KMS-11 (cell line): ENCODE measurements around the gene APOA5.

Source experiments
- H2AFZ ChIP-seq: fragments of 200-600 bp; sonication (generic); 2 replicates; pipeline ENCODE4 v1.6.1; 2016; ENCODE audit warnings: antibody characterized with exemption, mixed run types, low read depth
- H3K27ac ChIP-seq: fragments of 200-600 bp; sonication (generic); 2 replicates; pipeline ENCODE4 v1.6.1; 2016; ENCODE audit warnings: mild to moderate bottlenecking, mixed run types
- H3K27me3 ChIP-seq: fragments of 200-600 bp; sonication (generic); 2 replicates; pipeline ENCODE4 v1.6.1; 2017; ENCODE audit warnings: mild to moderate bottlenecking, low read depth, mixed run types, moderate library complexity; ENCODE audit not compliant: insufficient read depth
- H3K36me3 ChIP-seq: fragments of 200-600 bp; sonication (generic); 2 replicates; pipeline ENCODE4 v1.6.1; 2017; ENCODE audit warnings: mild to moderate bottlenecking, mixed run types; ENCODE audit not compliant: insufficient read depth
- H3K4me1 ChIP-seq: fragments of 200-600 bp; sonication (generic); 2 replicates; pipeline ENCODE4 v1.6.1; 2016; ENCODE audit warnings: mild to moderate bottlenecking, low read depth, mixed run types; ENCODE audit not compliant: poor library complexity, severe bottlenecking
- H3K4me2 ChIP-seq: fragments of 200-600 bp; sonication (generic); 2 replicates; pipeline ENCODE4 v1.7.0; 2016; ENCODE audit warnings: mild to moderate bottlenecking, mixed run types
- H3K4me3 ChIP-seq: fragments of 200-600 bp; sonication (generic); IDR thresholded peaks from 2 replicates; pipeline ENCODE4 v1.6.1; 2017; ENCODE audit warnings: low read depth, low read length, mixed read lengths; ENCODE audit not compliant: insufficient read depth
- H3K79me2 ChIP-seq: fragments of 200-600 bp; sonication (generic); 2 replicates; pipeline ENCODE4 v1.6.1; 2016; ENCODE audit warnings: low read depth, mixed run types; ENCODE audit not compliant: insufficient read depth
- H3K9ac ChIP-seq: fragments of 200-600 bp; sonication (generic); 2 replicates; pipeline ENCODE4 v1.6.1; 2016; ENCODE audit warnings: mild to moderate bottlenecking, mixed run types
- H4K20me1 ChIP-seq: fragments of 200-600 bp; sonication (generic); 2 replicates; pipeline ENCODE4 v1.6.1; 2016; ENCODE audit warnings: mild to moderate bottlenecking, mixed run types; ENCODE audit not compliant: insufficient read depth
- CTCF ChIP-seq: fragments of 200-600 bp; sonication (generic); conservative IDR thresholded peaks from 2 replicates; pipeline ENCODE4 v1.6.1; 2017; ENCODE audit warnings: low read depth, mild to moderate bottlenecking, antibody characterized with exemption, low read length, moderate library complexity, mixed read lengths

The APOA5 gene

GRCh38 chr11:116833816-116834534 lies 42.3 kb upstream of the APOA5 start:
- Histone ChIP-seq H4K20me1 (no peaks in the 10 kb centered on the region), H3K27me3 (no peaks in the 10 kb centered on the region), H3K36me3 (no peaks in the 10 kb centered on the region), H3K4me3 (no peak overlapping the region), H3K27ac (no peak overlapping the region), H3K9ac (no peak overlapping the region), H3K4me1 (peaks cover 7% of the 10 kb centered on the region), H3K79me2 (no peaks in the 10 kb centered on the region), H3K4me2 (no peak overlapping the region), H2AFZ (no peak overlapping the region)
- TF ChIP-seq CTCF: no peak

- Histone ChIP-seq H3K79me2 (no peaks in the 10 kb centered on the region), H3K9ac (no peak overlapping the region), H3K4me2 (no peak overlapping the region), H3K27ac (no peak overlapping the region), H4K20me1 (no peaks in the 10 kb centered on the region), H3K36me3 (no peaks in the 10 kb centered on the region), H2AFZ (no peak overlapping the region), H3K27me3 (no peaks in the 10 kb centered on the region), H3K4me1 (peaks cover 2% of the 10 kb centered on the region), H3K4me3 (no peak overlapping the region)
- no peak for TF ChIP-seq CTCF
Measured at GRCh38 chr11:116833491-116833815, 41.8 kb upstream of the APOA5 start.

- H2AFZ ChIP-seq: no peak overlapping the region
- H3K27me3 ChIP-seq: no peaks in the 10 kb centered on the region
- no peaks in the 10 kb centered on the region for H3K36me3 ChIP-seq
- H3K9ac ChIP-seq: no peak overlapping the region
- H3K4me1 ChIP-seq: no peaks in the 10 kb centered on the region
- no peak overlapping the region for H3K4me3 ChIP-seq
- H3K79me2 ChIP-seq: no peaks in the 10 kb centered on the region
- H4K20me1 ChIP-seq: no peaks in the 10 kb centered on the region
- no peak overlapping the region for H3K4me2 ChIP-seq
- TF ChIP-seq CTCF: no peak
- H3K27ac ChIP-seq: no peak overlapping the region
Measured at GRCh38 chr11:116832350-116833290, 40.9 kb upstream of the APOA5 start.

- no peaks in the 10 kb centered on the region for H3K4me1 ChIP-seq
- no peaks in the 10 kb centered on the region for H3K27me3 ChIP-seq
- H3K9ac ChIP-seq: no peak overlapping the region
- no peak for TF ChIP-seq CTCF
- H2AFZ ChIP-seq: no peak overlapping the region
- H3K36me3 ChIP-seq: no peaks in the 10 kb centered on the region
- H4K20me1 ChIP-seq: no peaks in the 10 kb centered on the region
- no peak overlapping the region for H3K27ac ChIP-seq
- no peak overlapping the region for H3K4me3 ChIP-seq
- H3K79me2 ChIP-seq: no peaks in the 10 kb centered on the region
- no peak overlapping the region for H3K4me2 ChIP-seq
Measured at GRCh38 chr11:116831790-116832349, 40.2 kb upstream of the APOA5 start.
